Endothelial cell of umbilical vein (primary cell): ENCODE measurements around the gene NACA. TPM values are rescaled to one million over a fixed set of nuclear protein-coding genes. Genes with fewer than 3 reads are reported as not detected.

ENCODE experiments used
- Bru-seq: library from RNA; stranded (reverse); fragments of 400-500 nt; gene quantifications from one replicate; lab custom pipeline; 2021; lab: Mats Ljungman, UMichigan
- BruChase-seq, 2 experiments: library from RNA; stranded (reverse); fragments of 400-500 nt; gene quantifications; one replicate each; lab custom pipeline; 2021; lab: Mats Ljungman, UMichigan
- BruUV-seq: library from RNA; stranded (reverse); fragments of 400-500 nt; replicated peaks from 2 replicates; lab custom pipeline; 2021; lab: Mats Ljungman, UMichigan
- CTCF ChIA-PET: fragments of 300-600, 350-600 bp; sonication (Branson Sonifier 250); formaldehyde crosslinking; loops from one replicate; lab custom pipeline; 2021; ENCODE audit warnings: antibody characterized with exemption, inconsistent platforms; lab: Charles Lee
- POLR2A ChIA-PET: fragments of 300-600, 350-600 bp; sonication (Branson Sonifier 250); formaldehyde crosslinking; loops from one replicate; lab custom pipeline; 2021; ENCODE audit warnings: antibody characterized with exemption, inconsistent platforms; lab: Charles Lee
- DNase-seq: peaks from one replicate; pipeline ENCODE4 v3.0.0-alpha.2; 2011; ENCODE audit warnings: low read depth, low spot score
- FAIRE-seq: peaks from 2 replicates; lab custom pipeline; 2011; peaks lifted over from hg19 to GRCh38; lab: Jason Lieb, UNC
- H2AFZ ChIP-seq: 2 replicates; pipeline ENCODE4 v1.6.0; 2012; ENCODE audit warnings: low read depth, low read length, control low read depth, inconsistent platforms
- H3K27ac ChIP-seq: 2 replicates; pipeline ENCODE4 v1.5.1; 2011; ENCODE audit warnings: low read depth, mild to moderate bottlenecking, control low read depth, low read length, moderate library complexity; ENCODE audit not compliant: insufficient read depth
- H3K27me3 ChIP-seq, 2 experiments: 2 replicates each; pipeline versions ENCODE4 v1.6.0 to v1.6.1; 2011; ENCODE audit warnings: low read length in 2 of 2, mixed read lengths in 1 of 2; ENCODE audit not compliant: control insufficient read depth in 2 of 2, insufficient read depth in 2 of 2
- H3K36me3 ChIP-seq, 2 experiments: 2 replicates in 1 of 2; 3 replicates in 1 of 2; pipeline ENCODE4 v1.5.1; 2011; ENCODE audit warnings: low read length in 2 of 2, mild to moderate bottlenecking in 1 of 2, moderate library complexity in 1 of 2; ENCODE audit not compliant: control insufficient read depth in 2 of 2, insufficient read depth in 2 of 2; ENCODE audit errors: extremely low read depth in 1 of 2
- H3K4me1 ChIP-seq: 3 replicates; pipeline ENCODE4 v1.5.1; 2011; ENCODE audit warnings: mild to moderate bottlenecking, low read length; ENCODE audit not compliant: control insufficient read depth, insufficient read depth; ENCODE audit errors: extremely low read depth
- H3K4me2 ChIP-seq: 2 replicates; pipeline ENCODE4 v1.6.1; 2011; ENCODE audit warnings: low read length, control low read depth, mixed read lengths; ENCODE audit not compliant: insufficient read depth
- H3K4me3 ChIP-seq, 3 experiments: fragments of 200-600 bp in 1 of 3; sonication (generic), shearing (Covaris generic) in 1 of 3; replicated peaks in 1 of 3; 2 replicates each; pipeline ENCODE4 v1.5.1; 2011 to 2016; ENCODE audit warnings: control low read depth in 3 of 3, low read length in 3 of 3, mild to moderate bottlenecking in 2 of 3, inconsistent platforms in 1 of 3, low read depth in 1 of 3, moderate library complexity in 1 of 3; ENCODE audit not compliant: insufficient read depth in 1 of 3
- H3K79me2 ChIP-seq: 2 replicates; pipeline ENCODE4 v1.6.0; 2012; ENCODE audit warnings: low read length, inconsistent platforms; ENCODE audit not compliant: control insufficient read depth, insufficient read depth
- H3K9ac ChIP-seq: replicated peaks from 2 replicates; pipeline ENCODE3; 2011; ENCODE audit warnings: low read length, control low read depth; ENCODE audit not compliant: insufficient read depth; ENCODE audit errors: extremely low read depth
- H3K9me1 ChIP-seq: replicated peaks from 3 replicates; pipeline ENCODE4 v1.6.0; 2011; ENCODE audit warnings: mild to moderate bottlenecking, low read length; ENCODE audit not compliant: control insufficient read depth, insufficient read depth; ENCODE audit errors: extremely low read depth
- H3K9me3 ChIP-seq: replicated peaks from 2 replicates; pipeline ENCODE4 v1.5.1; 2012; ENCODE audit warnings: low read length, inconsistent platforms; ENCODE audit not compliant: control insufficient read depth, insufficient read depth
- H4K20me1 ChIP-seq: replicated peaks from 2 replicates; pipeline ENCODE3; 2011; ENCODE audit warnings: mild to moderate bottlenecking, low read length; ENCODE audit not compliant: control insufficient read depth, insufficient read depth; ENCODE audit errors: extremely low read depth
- GATA2 ChIP-seq: IDR thresholded peaks from 2 replicates; pipeline ENCODE4 v1.7.0; 2011; ENCODE audit warnings: low read depth, mild to moderate bottlenecking, moderate library complexity, mixed read lengths, low read length; ENCODE audit not compliant: insufficient read length, insufficient read depth
- JUN ChIP-seq: IDR thresholded peaks from 2 replicates; pipeline ENCODE4 v1.6.1; 2011; ENCODE audit warnings: borderline replicate concordance, low read depth; ENCODE audit not compliant: insufficient read length, insufficient read depth
- MAX ChIP-seq: IDR thresholded peaks from 2 replicates; pipeline ENCODE4 v1.6.1; 2011; ENCODE audit not compliant: insufficient read depth, insufficient read length
- MYC ChIP-seq: IDR thresholded peaks from one replicate; pipeline ENCODE4 v1.6.1; 2011; ENCODE audit warnings: mild to moderate bottlenecking, low read depth, low read length
- POLR2A ChIP-seq: IDR thresholded peaks from 2 replicates; pipeline ENCODE4 v1.6.1; 2012; ENCODE audit warnings: low read depth, mild to moderate bottlenecking, control low read depth, low read length
- POLR2AphosphoS5 ChIP-seq: IDR thresholded peaks from 2 replicates; pipeline ENCODE4 v1.6.1; 2012; ENCODE audit warnings: low read depth, mild to moderate bottlenecking, control low read depth, low read length, moderate library complexity; ENCODE audit not compliant: insufficient read depth
- dilution Hi-C: fragments of 300-500 bp; cut with MboI; formaldehyde crosslinking; loops from one replicate; pipeline ENCODE4 v1.15.0; 2019; ENCODE audit warnings: low sequenced_read_pairs; ENCODE audit not compliant: extremely low pct_ligation_motif_present
- intact Hi-C: fragments of 100-400 bp; cut with micrococcal nuclease; formaldehyde crosslinking; loops from one replicate; pipeline ENCODE4 v1.10.0; 2022
- long read RNA-seq: library from polyadenylated mRNA; stranded (forward); transcript quantifications from one replicate; pipeline ENCODE4 v2.0.0, GENCODE V29; 2021
- polyA minus RNA-seq, 3 experiments: library from RNA; depleted of rRNA, polyadenylated mRNA; stranded (reverse); fragments of >200 nt; gene quantifications; 1 replicate in 1 of 3; 2 replicates in 2 of 3; pipeline ENCODE4 v1.2.3, GENCODE V29; 2011
- polyA plus RNA-seq, 4 experiments: library from polyadenylated mRNA; depleted of rRNA in 3 of 4; stranded (reverse) in 3 of 4; unstranded in 1 of 4; fragments of >200 nt; gene quantifications; 2 replicates each; pipeline versions ENCODE4 v1.2.1 to v1.2.3, GENCODE V29; 2011 to 2012; ENCODE audit warnings: missing spikeins in 1 of 4
- total RNA-seq: library from RNA; stranded (reverse); gene quantifications from 2 replicates; pipeline ENCODE4 v1.2.3, GENCODE V29; 2021

The NACA gene
- total RNA-seq, result 886 and 892 TPM in 2 replicates
- 130 and 260 TPM in 2 replicates for polyA plus RNA-seq
- polyA plus RNA-seq (2011; cell fraction: cytosol; rRNA removed), result 311 and 453 TPM in 2 replicates
- polyA plus RNA-seq (2011; cell fraction: nucleus; rRNA removed), result 103 and 153 TPM in 2 replicates
- 1,629 and 2,020 TPM in 2 replicates for polyA plus RNA-seq (2012)
- polyA minus RNA-seq, result 252 TPM in 2 replicates
- 136 TPM for polyA minus RNA-seq (2011; cell fraction: cytosol; rRNA and poly(A)+ RNA removed)
- polyA minus RNA-seq (2011; cell fraction: nucleus; rRNA and poly(A)+ RNA removed), result 36.7 and 40.2 TPM in 2 replicates
- percentile 96 among the genes with signal in this experiment for Bru-seq, nascent RNA
- BruChase-seq, experiment 1, labeled RNA remaining after a 6-hour chase, result percentile 98 among the genes with signal in this experiment
- BruChase-seq, experiment 2, labeled RNA remaining after a 2-hour chase, result percentile 93 among the genes with signal in this experiment
- long read RNA-seq, transcript NACA-201 (8 exons, 2,690 nt), result major isoform, 1,636 of 1,957 reads
- long read RNA-seq, transcript NACA-202 (8 exons, 1,059 nt), result minor isoform, 113 of 1,957 reads
- long read RNA-seq, transcript NACA-204 (8 exons, 802 nt), result minor isoform, 60 of 1,957 reads
- long read RNA-seq, partial matches to known transcripts, result 98 of 1,957 reads
- long read RNA-seq, other reads (novel, unspliced or antisense), result 49 of 1,957 reads

- intact Hi-C loops, result loop anchor here (1.0 to 2.0 kb wide), 4 partner anchors 27 to 88 kb away; partner anchors contain the start of genes PRIM1 and PTGES3
- peaks cover 0 to 9% of the 10 kb centered on the region in 2 experiments for H3K36me3 ChIP-seq
- no peaks in the 10 kb centered on the region for H3K9me1 ChIP-seq
- peak within 1 kb of the TSS; percentile 90 for H3K9ac ChIP-seq
- peak within 1 kb of the TSS; percentile 61 for H3K27ac ChIP-seq
- H3K79me2 ChIP-seq, result peaks cover 49% of the 10 kb centered on the region
- peak within 1 kb of the TSS; percentile 83 for H3K4me2 ChIP-seq
- peaks cover 33% of the 10 kb centered on the region for H3K4me1 ChIP-seq
- H4K20me1 ChIP-seq, result peaks cover 7% of the 10 kb centered on the region
- CTCF ChIA-PET, result interaction anchor here (0.8 to 1.1 kb wide), 4 partner anchors 8 to 278 kb away, joined by 3 to 8 read pairs (median 4); no protein-coding TSS in a partner anchor
- TF ChIP-seq MYC (peak; percentile 93), POLR2AphosphoS5 (peak; percentile 96), MAX (peak; percentile 51), GATA2 (no peak), JUN (no peak), POLR2A (peak; percentile 91)
- no TSS peak for BruUV-seq
- FAIRE-seq (peak; percentile 83), DNase-seq (peak; percentile 99)
- POLR2A ChIA-PET, result interaction anchor here (0.8 to 1.9 kb wide), 8 partner anchors 9 to 403 kb away, joined by 3 to 9 read pairs (median 6); partner anchors contain the start of genes ATP5F1B, LRP1, PRIM1 and PTGES3
- peak within 1 kb of the TSS; percentile 68 for H2AFZ ChIP-seq
- H3K9me3 ChIP-seq, result no peaks in the 10 kb centered on the region
- H3K4me3 ChIP-seq, result peak within 1 kb of the TSS; percentile 85 to 90 (median 86)
- dilution Hi-C loops, result no loop called here
- no peaks in the 10 kb centered on the region for H3K27me3 ChIP-seq
These were observed at the start of gene NACA for GRCh38 chr12:56724972-56725722. NACA (minus strand) TSS chr12:56725299; CDS start chr12:56724521, 778 bp downstream.
